ENCODE measurements around the gene ASCC1. TPM values are rescaled to one million over a fixed set of nuclear protein-coding genes. Genes with fewer than 3 reads are reported as not detected.

Gene ASCC1
- total and polyA plus RNA-seq, 2 of the 13 experiments (the other 11 are each of a cell fraction or from before 2014, with no cell fraction given) = 21.6 to 30.1 TPM

DNA sequence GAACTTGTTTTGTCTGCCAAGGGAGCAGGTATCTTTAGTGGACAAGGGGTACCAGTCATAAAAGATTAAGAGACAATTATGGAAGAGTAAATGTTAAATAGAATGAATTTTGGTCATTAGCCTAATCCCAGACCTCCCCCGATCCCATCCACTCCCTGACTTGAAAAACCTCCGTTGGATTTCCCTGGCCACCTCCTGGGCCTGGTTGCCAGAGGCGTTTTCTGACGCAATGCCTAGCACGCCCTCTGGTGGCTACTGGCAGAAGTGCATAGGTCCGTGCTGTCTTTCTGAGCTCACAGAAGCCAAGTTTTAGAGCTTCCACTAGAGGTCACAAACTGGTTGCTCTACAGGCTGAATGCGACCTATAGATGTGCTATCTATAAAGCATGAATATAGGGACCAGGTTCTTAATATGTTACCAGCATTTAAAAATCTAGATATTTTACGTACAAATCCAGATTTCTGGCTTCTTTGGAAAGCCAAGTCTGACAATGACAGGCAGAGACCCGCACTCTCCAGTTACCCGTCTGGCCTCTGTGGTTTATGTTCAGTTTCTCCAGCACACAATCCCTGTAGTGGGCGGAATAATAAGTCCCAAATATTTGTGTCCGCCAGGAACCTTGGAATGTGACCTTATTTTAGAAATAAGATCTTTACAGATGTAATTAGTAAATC lies 167.5 kb downstream of the ASCC1 start (continued):
- TF ChIP-seq TOPORS (CRISPR knock-in tag; IDR thresholded peaks at IDR 0.05) = peak; percentile 55; the same call in 1 of the 2 replicates
- TF ChIP-seq SP4 (CRISPR knock-in tag; IDR thresholded peaks at IDR 0.05) = no peak
- TF ChIP-seq, protein P1, sequence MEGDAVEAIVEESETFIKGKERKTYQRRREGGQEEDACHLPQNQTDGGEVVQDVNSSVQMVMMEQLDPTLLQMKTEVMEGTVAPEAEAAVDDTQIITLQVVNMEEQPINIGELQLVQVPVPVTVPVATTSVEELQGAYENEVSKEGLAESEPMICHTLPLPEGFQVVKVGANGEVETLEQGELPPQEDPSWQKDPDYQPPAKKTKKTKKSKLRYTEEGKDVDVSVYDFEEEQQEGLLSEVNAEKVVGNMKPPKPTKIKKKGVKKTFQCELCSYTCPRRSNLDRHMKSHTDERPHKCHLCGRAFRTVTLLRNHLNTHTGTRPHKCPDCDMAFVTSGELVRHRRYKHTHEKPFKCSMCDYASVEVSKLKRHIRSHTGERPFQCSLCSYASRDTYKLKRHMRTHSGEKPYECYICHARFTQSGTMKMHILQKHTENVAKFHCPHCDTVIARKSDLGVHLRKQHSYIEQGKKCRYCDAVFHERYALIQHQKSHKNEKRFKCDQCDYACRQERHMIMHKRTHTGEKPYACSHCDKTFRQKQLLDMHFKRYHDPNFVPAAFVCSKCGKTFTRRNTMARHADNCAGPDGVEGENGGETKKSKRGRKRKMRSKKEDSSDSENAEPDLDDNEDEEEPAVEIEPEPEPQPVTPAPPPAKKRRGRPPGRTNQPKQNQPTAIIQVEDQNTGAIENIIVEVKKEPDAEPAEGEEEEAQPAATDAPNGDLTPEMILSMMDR (CRISPR knock-in tag; IDR thresholded peaks at IDR 0.05) = peak; percentile 99
- TF ChIP-seq, protein P2, sequence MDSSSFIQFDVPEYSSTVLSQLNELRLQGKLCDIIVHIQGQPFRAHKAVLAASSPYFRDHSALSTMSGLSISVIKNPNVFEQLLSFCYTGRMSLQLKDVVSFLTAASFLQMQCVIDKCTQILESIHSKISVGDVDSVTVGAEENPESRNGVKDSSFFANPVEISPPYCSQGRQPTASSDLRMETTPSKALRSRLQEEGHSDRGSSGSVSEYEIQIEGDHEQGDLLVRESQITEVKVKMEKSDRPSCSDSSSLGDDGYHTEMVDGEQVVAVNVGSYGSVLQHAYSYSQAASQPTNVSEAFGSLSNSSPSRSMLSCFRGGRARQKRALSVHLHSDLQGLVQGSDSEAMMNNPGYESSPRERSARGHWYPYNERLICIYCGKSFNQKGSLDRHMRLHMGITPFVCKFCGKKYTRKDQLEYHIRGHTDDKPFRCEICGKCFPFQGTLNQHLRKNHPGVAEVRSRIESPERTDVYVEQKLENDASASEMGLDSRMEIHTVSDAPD (CRISPR knock-in tag; IDR thresholded peaks at IDR 0.05) = peak; percentile 42; the same call in 1 of the 2 replicates
- TF ChIP-seq ZNF350 (CRISPR knock-in tag; IDR thresholded peaks at IDR 0.05; ENCODE audit: borderline replicate concordance, low read depth) = 0 out of 2 replicates have a peak, but pooled peaks have one; percentile 36
- TF ChIP-seq PAF1 (CRISPR knock-in tag; IDR thresholded peaks at IDR 0.05) = no peak
- no peak for TF ChIP-seq SRY (CRISPR knock-in tag; IDR thresholded peaks at IDR 0.05)
- TF ChIP-seq, protein P3, sequence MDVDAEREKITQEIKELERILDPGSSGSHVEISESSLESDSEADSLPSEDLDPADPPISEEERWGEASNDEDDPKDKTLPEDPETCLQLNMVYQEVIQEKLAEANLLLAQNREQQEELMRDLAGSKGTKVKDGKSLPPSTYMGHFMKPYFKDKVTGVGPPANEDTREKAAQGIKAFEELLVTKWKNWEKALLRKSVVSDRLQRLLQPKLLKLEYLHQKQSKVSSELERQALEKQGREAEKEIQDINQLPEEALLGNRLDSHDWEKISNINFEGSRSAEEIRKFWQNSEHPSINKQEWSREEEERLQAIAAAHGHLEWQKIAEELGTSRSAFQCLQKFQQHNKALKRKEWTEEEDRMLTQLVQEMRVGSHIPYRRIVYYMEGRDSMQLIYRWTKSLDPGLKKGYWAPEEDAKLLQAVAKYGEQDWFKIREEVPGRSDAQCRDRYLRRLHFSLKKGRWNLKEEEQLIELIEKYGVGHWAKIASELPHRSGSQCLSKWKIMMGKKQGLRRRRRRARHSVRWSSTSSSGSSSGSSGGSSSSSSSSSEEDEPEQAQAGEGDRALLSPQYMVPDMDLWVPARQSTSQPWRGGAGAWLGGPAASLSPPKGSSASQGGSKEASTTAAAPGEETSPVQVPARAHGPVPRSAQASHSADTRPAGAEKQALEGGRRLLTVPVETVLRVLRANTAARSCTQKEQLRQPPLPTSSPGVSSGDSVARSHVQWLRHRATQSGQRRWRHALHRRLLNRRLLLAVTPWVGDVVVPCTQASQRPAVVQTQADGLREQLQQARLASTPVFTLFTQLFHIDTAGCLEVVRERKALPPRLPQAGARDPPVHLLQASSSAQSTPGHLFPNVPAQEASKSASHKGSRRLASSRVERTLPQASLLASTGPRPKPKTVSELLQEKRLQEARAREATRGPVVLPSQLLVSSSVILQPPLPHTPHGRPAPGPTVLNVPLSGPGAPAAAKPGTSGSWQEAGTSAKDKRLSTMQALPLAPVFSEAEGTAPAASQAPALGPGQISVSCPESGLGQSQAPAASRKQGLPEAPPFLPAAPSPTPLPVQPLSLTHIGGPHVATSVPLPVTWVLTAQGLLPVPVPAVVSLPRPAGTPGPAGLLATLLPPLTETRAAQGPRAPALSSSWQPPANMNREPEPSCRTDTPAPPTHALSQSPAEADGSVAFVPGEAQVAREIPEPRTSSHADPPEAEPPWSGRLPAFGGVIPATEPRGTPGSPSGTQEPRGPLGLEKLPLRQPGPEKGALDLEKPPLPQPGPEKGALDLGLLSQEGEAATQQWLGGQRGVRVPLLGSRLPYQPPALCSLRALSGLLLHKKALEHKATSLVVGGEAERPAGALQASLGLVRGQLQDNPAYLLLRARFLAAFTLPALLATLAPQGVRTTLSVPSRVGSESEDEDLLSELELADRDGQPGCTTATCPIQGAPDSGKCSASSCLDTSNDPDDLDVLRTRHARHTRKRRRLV (CRISPR knock-in tag; IDR thresholded peaks at IDR 0.05) = no peak
- peak; percentile 33; the same call in 1 of the 2 replicates for TF ChIP-seq PHF8 (CRISPR knock-in tag; IDR thresholded peaks at IDR 0.05)
- TF ChIP-seq CCAR2 (optimal IDR thresholded peaks at IDR 0.05; ENCODE audit: low read depth, low read length) = no peak
- peak; percentile 69; the same call in 1 of the 2 replicates for TF ChIP-seq SNAPC2 (CRISPR knock-in tag; IDR thresholded peaks at IDR 0.05)
- peak; percentile 64; the same call in 1 of the 2 replicates for TF ChIP-seq MIXL1 (CRISPR knock-in tag; IDR thresholded peaks at IDR 0.05)
- TF ChIP-seq, protein P4, sequence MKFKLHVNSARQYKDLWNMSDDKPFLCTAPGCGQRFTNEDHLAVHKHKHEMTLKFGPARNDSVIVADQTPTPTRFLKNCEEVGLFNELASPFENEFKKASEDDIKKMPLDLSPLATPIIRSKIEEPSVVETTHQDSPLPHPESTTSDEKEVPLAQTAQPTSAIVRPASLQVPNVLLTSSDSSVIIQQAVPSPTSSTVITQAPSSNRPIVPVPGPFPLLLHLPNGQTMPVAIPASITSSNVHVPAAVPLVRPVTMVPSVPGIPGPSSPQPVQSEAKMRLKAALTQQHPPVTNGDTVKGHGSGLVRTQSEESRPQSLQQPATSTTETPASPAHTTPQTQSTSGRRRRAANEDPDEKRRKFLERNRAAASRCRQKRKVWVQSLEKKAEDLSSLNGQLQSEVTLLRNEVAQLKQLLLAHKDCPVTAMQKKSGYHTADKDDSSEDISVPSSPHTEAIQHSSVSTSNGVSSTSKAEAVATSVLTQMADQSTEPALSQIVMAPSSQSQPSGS (CRISPR knock-in tag; IDR thresholded peaks at IDR 0.05) = peak; percentile 59; the same call in 1 of the 2 replicates
- peak; percentile 40; the same call in 1 of the 2 replicates for TF ChIP-seq HOXA3 (CRISPR knock-in tag; IDR thresholded peaks at IDR 0.05)
- peak; percentile 68; the same call in 1 of the 2 replicates for TF ChIP-seq CBX5 (CRISPR knock-in tag; IDR thresholded peaks at IDR 0.05; ENCODE audit: borderline replicate concordance)

Measured in HepG2 (cell line).